ENCODE data around the gene ACAD10.
"Not testable (repeated sequence)": the region's sequence is repeated elsewhere in the genome, so short reads cannot be mapped to it uniquely, and the experiment has no call there.

Gene ACAD10

DNA sequence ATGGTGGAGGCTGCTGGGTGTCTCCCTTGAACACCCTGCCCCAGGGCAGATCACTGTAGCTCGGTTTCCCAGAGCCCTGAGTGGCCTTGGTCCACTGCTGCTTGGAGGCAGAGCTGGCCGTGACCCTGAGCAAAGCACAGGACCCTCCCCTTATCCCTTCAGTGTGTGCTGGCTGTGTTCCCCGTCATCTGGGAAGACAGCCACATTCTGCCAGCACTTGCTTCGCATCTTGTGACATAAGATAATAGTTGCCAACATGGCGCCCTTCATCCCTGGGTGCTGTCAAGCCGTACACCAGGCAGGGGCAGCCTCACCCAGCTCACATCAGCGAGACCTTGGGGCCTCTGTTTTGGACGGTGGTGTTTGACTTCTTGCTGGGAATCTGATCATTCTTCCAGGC is 68.8 kb downstream of the ACAD10 start:
- no peak for DNase-seq

DNA sequence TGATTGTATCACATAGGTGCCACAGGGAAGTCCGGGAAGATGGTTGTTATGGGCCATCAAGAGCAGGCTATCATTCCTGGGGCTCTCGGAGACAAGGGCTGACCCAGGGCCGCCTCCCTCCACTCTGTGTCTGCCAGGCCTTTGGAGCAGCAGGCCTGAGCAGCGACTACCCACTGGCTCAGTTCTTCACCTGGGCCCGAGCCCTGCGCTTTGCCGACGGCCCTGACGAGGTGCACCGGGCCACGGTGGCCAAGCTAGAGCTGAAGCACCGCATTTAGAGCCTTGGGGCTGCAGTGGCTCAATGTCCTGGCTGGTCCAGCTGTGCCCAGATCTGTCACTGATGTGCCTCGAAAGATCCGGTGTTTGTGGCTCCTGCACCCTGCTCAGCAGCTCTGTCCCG is 70.3 kb downstream of the ACAD10 start:
- DNase-seq, result no peak

DNA sequence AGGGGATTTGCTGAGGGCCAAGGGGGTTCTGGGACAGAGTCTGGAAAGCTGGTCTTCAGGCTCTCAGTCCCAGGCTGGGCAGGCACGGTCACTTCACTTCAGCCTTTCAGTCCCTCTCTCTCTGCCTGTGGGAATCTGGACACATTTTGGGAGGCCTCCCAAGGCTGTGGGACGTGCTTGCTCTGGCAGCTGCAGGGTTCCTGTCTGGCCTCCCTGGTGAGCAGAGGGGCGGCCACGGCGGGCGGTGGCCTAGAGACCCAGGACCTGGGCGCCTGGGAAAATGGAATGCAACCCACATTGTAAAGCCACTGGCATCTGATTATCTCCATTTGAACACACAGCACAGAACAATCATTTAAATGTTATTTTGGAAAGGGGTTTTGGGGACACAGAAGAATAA is 70.8 kb downstream of the ACAD10 start:
- no peak for DNase-seq

DNA sequence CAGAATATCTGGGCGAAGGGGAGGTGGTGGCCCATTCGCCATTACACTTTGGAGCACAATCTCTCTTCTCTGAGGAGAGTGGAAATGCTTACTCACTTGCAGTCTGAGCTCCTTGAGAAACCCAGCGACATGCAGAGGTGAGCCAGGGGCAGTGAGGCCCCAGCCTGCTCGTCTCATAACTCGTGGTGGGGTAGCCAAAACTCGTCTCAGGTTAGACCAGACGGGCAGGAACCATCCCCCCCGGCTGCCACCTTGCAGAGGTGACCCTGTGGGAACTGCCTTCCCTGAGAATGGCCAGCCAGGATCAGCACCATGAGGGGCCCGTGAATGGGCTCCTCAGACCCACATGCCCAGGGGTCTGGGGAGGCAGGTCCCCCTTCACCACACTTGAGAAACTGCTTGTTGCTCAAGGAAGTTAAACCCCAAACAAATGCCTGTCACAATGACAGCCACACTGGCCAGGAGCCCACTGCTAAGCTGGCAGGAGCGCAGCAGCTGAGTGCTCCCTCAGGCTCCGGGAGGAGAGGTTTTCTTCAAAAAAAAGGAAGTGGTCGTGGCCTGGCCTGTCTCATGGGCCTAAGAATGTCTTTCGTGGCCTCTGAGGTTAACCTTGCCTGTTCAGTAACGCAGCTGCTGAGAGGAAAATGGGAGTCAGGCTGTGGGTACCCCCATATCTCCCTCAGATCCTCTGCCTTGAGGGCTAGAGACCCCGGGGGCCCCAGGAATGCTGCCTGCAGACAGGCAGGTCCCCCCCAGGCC is 71.7 kb downstream of the ACAD10 start:
- DNase-seq, result peak; percentile 18

DNA sequence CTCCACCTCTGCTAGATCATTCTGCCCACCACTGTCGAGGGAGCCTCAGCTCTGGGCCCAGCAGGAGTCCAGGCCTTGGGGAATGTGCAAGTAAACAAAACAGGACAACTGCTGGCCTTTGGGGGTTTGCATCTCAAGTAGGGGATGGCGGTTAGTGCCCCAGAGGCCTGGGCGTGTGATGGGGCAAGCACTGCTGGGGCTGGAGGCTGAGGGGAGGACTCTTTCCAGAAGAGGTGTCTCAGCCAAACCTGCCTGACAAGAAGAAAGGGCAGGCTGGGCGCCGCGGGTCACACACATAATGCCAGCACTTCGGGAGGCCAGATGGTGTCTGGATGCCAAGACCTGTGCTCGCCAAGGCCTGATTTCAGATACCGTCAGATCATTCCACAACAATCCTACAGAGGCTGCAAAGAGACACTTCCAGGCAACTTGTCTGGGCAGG is 72.3 kb downstream of the ACAD10 start:
- no peak for DNase-seq

DNA sequence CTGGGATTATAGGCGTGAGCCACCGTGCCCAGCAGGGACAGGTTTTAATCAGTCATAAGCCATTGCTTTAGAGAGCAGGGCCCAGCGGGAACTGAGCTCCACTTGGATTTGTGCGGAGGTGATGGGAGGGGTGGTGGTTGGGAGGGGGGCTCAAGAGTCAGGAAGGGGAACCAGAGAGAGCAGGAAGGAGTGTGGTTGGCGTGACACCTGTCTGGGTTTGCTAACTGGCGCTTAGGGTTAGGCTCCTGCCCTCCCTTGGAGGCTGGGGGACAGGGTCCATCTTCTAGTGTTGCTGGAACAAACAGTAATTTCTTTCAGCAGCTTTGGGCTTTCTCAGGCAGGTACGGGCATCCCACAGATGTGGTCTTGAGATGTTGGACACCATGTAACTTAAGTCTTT is 73.4 kb downstream of the ACAD10 start:
- DNase-seq, result no peak

DNA sequence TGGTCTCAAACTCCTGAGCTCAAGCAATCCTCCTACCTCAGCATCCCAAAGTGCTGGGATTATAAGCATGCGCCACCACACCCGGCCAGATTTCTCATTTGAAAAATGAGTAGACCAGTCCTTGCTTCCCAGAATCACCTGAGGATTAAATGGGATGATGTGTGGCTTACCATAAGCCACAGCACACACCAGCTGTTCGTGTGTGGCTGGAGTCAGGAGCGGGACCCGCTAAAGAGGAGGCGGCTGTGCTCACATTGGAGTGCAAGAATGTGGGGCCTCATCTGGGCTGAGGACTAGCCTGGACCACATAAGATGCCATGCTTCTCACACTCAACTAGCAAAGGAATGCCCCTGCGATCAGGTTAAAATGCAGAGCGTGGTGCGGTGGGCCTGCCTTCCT is 74.1 kb downstream of the ACAD10 start:
- no peak for DNase-seq

DNA sequence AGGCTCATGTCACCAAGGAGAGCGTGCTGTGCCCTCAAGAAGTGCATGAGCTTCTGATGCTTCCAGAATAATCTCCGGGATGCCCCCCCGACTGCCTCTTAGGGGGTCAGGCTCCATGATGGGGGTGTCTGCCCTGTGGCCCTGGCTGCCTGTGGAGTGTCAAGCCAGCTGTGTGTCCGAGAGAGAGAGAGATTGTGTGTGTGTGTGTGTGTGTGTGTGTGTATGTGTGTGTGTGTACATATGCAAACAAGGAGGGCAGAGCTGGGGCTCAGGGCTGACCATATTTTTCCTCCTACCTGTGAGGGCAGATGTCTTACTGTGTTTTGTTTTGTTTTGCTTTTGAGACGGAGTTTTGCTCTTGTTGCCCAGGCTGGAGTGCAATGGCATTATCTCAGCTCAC is 75.2 kb downstream of the ACAD10 start:
- no peak for DNase-seq

DNA sequence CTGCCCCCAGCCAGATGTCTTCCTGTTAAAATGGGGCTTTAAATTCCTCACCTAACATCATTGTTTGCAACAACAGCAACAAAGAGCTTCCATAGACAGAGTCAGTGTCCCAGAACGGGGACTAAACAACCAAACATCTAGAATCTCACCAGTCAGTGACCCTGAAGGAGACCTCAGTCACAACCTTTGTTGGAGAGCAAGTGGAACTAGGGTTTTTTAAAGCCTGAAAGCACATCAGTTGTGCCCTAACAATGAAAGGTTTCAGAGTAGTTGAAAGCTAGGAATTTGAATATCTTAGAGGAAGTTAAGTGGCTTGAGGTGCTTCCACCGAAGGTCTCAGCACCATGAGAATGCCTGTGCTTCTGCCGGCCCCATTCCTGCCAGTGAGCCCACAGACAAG is 75.9 kb downstream of the ACAD10 start:
- no peak for DNase-seq

DNA sequence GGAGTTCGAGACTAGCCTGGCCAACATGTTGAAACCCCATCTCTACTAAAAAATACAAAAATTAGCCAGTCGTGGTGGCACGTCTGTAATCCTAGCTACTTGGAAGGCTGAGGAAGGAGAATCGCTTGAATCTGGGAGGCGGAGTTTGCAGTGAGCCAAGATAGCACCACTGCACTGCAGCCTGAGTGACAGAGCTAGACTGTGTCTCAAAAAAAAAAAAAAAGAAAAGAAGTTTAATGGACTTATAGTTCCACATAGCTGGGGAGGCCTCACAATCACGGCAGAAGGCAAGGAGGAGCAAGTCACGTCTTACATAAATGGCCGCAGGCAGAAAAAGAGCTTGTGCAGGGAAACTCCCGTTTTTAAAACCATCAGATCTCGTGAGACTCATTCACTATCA is 77.7 kb downstream of the ACAD10 start:
- not testable (repeated sequence) for DNase-seq

DNA sequence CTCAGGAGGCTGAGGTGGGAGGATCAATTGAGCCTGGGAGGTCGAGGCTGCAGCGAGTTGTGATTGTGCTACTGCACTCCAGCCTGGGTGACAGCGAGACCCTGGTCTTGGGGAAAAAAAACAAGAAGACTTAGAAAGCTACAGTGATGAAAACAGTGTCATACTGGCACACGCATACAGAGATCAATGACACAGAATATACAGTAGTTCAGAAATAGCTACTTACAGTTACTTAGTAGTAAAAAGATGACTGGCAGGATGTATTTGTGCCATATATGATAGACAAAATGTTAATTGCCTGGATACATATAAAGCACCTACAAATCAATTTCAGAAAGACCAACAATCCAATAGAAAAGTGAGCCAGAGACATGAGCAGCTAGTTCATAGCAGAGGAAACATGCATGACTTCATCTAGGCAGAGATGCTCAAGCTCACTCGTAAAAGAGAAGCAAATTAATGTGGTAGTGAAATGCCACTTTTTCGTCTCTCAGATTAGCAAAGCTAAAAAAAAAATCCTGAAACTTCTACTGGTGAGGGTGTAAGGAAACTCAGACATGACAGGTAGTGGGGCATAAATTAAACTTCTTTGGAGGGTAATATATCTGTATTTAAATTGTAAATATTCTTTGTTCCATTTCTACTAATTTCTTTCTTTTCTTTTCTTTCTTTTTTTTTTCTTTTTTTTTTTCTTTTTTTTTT is 78.4 kb downstream of the ACAD10 start:
- DNase-seq, result no peak

DNA sequence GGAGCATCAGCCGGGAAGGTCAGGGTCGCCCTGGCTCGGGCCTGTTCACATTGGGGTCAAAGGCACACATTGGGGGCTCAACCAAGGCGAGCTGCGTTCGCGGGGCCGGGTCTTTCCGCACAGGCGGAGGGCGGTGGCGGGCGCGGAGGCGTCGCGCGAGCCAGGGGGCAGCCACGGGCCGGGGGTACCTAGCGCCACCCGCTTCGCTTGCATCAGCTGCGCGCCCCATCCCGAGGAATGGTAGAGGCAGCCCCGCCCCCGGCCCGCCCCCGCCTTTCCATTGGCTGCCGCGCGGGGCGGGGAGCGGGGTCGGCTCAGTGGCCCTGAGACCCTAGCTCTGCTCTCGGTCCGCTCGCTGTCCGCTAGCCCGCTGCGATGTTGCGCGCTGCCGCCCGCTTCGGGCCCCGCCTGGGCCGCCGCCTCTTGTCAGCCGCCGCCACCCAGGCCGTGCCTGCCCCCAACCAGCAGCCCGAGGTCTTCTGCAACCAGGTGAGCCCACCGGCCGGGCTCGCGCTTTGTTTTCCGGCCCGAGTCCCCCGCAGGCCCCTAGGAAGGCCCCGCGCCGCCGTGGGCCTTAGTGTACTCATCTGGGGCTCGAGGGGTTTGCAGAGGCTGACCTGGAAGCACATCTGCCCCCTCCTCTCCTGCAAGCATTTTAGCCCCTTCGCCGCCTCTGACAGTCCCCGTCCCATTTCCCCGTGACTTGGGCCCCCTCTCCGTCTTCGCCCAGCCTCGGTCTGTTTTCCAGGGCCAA is 80.9 kb downstream of the ACAD10 start, which contains the start of gene ALDH2:
Gene ALDH2, plus strand, starts transcription at position 326 of the 754 bp plus-strand sequence. Its CDS starts 50 bp downstream, at position 376.
- peak; percentile 70 for DNase-seq

DNA sequence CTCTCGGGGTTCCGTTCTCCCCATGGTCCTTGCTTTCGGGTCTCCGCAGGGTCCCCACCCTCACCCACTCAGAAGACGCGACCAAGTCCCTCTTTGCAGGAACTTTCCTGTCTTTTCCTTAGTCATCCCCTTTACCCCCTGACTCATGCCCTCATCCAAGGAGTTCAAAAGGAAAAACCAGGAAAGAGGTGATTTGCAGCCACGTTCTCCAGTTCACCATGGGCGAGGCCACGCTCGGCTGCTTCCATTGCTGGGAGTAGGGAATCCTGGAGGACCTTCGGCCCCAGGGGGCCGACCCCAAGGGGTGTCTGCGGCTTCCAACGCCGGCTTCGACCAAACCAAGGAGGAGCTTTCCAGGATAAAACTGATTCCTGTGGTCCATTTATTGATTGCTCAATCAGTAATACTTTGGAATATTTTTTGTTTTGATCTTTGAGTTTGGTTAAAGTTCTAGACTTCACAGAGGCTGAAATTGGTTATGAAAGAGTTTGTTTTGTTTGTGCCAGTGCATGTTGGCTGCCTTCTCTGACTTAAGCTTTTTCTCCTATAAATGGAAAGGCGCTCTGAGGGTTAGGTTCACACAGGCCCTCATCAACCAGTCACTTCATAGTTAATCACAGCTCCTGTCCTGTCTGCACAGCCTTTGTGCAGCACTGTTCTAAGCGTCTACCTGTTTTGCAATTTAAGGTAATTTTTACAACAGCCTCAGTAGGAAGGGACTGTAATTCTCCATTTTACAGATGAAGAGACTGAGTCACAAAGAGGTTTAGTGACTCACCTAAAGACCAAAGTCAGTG is 81.7 kb downstream of the ACAD10 start:
- no peak for DNase-seq

DNA sequence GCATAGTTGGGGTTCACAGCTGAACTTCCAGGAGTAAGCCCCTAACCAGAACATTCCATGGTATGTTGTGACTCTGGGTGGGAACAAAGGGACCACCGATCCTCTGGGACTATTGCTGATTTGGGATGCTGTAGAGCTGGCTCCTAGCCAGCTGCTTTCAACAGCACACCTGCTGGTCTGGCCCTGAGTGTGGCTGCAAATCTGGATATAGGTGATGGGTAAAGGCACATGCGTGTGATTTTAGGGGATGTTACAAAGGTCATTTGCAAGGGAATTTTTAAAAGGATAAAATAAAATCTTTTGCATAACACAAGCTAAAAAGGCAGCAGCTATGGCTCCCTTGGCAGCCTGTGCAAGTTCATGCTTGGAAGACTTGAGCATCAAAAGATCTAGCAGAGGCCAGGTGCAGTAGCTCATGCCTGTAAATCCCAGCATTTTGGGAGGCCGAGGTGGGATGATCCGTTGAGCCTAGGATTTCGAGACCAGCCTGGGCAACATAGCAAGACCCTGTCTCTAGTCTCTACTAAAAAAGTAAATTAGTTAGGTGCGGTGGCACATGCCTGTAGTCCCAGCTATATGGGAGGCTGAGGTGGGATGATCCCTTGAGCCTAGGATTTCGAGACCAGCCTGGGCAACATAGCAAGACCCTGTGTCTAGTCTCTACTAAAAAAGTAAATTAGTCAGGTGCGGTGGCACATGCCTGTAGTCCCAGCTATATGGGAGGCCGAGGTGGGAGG is 82.5 kb downstream of the ACAD10 start:
- DNase-seq, result no peak

DNA sequence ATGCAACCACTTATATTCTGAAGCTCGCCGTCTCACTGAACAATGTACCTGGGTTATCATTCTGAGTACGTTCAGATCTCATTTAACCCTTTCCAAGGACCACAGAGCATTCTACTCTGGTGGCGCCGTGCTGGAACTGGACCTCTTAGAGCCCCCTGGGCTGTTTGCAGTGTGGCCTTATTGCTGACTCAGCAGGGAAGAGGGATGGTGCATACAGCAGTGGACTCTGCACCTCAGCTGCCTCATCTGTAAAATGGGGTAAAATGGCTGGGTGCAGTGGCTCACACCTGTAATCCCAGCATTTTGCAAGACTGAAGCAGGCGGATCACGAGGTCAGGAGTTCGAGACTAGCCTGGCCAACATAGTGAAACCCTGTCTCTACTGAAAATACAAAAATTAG is 83.7 kb downstream of the ACAD10 start:
- no peak for DNase-seq

DNA sequence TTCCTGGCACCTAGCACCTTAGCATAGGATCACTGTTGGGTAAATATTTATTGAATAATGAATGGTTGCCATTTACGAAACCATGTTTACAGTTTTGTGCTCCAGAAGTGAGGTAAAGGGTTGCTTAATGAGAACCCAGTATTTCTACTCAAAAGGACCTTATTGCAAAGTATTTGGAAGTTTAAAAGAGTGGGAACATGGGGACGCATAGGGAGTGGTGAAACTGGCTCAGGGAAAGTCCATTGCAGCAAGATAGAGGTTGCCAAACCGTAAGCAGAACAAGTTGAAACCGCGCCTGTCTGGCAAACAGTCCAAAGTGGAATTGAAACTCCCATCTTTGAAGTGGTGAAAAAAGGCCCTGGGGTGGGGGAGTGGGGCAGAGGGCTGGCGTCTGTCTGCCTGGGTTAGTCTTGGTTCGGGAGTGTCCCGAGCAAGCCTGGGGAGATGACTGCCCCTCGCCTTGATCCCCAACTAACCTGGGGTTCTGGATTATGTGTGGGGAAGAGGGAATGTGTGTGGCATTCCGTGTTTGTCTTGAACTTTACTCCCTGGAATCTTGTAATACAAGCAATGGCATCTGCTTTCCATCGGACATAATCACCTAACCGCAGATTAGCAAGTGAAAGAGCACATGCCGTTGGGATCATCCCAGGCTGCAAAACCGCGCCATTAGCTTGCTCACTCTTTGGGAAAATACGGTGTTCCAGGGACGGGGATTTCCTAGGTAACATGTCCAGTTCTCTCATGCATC is 88.1 kb downstream of the ACAD10 start:
- DNase-seq, result peak; percentile 81

DNA sequence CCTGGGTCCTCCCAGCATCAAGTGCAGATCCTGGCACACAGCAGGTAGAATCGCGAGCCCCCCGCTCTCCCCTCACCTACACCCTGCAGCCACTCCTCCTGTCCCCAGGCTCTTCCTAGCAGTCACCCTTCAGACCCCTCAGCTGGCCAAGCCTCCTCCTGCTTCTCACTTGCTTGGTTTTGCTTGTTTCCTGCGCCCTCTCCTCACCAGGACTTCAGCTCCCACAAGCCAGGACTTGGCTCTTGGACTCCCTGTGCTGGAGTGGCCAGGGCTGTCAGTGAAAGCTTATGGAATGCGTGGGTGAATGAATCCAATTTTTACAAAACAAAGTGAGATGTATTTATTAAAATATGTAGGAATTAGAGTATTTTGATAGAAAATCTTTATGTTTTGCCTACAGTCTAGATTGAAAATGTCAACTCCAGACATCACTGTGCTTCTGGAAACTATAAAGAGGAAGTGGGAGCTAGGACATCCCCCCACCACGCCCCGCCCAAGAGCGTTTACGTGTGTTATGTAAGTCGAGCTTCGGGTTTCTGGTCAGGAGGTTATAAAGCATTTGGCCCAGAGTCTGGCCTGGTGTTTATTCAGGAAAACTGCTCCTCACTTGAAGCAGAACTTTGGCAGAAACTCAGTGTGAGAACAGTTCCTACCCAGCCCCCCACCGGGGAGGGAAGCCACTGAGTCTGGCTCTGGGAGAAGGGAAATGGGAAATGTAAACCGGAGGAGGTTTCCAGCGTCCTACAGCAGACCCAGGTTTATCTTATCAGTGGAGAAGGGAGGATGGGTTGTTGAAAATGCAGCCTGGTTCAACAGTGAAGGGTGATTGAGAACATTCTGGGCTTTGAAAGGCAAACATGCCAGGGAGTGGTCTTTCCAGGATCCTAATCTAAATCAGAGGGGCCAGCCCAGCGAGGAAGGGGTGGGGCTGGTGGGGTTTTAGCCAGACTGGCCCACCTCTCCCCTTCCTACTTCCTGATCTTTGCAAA is 89.6 kb downstream of the ACAD10 start:
- peak; percentile 44 for DNase-seq

DNA sequence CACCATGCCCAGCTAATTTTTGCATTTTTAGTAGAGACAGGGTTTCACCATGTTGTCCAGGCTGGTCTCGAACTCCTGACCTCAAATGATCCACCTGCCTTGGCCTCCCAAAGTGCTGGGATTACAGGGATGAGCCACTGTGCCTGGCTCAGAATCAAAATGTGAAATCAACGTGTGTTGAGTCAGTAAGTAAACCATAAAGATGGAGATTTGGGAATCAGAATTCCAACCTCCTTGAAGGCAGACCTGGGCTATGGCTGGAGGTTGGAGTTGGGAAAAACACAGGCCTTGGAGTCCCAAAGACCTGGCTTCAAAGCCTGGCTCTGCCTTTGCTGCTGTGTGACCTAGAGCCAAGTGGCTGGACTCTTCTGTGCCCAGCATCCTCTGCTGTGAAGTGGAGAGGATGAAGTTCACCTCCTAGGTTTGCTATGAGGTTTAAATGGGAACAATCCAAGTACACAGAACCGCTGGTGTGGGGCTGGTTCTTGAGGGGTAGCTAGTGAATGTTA is 91.0 kb downstream of the ACAD10 start:
- DNase-seq, result no peak

DNA sequence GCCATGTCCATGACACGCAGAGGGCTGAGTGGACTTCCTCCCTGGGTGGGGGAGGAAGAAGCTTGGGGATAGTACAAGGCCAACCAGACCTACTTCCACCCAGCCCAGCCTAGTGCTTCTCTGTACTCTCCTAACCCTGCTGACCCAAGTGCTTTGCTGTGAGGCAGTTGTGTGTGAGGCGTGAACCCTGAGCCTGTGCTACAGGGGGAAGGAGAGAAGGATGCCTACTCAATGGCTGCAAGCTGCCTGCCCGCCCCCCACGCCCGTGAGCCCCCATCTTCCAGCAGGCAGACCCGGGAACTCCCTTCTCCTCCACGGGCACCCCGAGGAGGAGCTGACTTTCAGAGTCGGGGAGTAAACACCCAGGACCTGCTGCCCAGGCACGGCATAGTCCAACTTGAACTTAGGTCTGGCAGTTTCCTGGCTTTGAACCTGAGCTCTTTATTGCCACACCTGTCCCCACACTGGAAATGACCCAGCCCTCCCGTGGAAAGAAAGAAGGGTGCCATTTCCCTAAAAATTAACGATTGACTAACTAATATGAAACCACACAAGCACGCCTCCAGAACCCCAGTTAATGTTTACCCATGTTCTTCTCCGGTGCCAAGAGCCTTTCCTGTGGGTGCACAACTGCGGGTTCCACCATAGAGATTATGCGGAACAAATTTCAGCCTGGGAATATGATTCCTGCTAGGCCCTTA is 91.6 kb downstream of the ACAD10 start:
- DNase-seq, result no peak
